Stimulated activated CD4-positive, alpha-beta T cell treated with anti-CD3 and anti-CD28 coated beads, Interleukin-15, amount 100 ng/mL, for 24 hours (primary cell): ENCODE measurements around the gene CHD5.
"Not testable (repeated sequence)": the region's sequence is repeated elsewhere in the genome, so short reads cannot be mapped to it uniquely, and the experiment has no call there.

Experiments
- DNase-seq: peaks from one replicate; pipeline ENCODE4 v3.0.0-alpha.2; 2020

CHD5 gene

DNA sequence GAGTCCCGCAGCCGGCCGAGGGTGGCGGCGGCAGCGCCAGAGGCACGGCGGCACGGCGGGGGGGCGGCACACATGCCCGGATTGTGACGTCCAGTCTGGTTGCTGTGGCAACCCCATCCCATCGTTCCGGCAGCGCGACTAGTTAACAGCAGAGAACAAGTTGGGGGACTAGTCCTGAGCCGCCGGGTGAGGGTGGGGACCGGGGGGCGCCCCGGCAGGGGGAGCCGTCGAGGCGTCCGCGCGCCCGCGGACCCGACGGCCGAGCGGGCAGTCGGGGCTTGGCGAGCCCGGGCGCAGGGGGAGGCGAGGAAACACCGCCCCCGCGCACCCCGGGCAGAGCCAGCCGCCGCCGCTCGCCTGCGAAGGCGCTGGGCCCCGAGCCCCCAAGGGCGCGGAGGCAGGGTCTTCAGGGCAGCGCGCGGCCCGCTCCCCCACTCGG is at the start of gene CHD5:
TSS of gene CHD5 (minus strand) at position 54 of the 439 bp plus-strand sequence. CDS start 298 bp downstream, outside the sequence.
- DNase-seq: peak; percentile 29

DNA sequence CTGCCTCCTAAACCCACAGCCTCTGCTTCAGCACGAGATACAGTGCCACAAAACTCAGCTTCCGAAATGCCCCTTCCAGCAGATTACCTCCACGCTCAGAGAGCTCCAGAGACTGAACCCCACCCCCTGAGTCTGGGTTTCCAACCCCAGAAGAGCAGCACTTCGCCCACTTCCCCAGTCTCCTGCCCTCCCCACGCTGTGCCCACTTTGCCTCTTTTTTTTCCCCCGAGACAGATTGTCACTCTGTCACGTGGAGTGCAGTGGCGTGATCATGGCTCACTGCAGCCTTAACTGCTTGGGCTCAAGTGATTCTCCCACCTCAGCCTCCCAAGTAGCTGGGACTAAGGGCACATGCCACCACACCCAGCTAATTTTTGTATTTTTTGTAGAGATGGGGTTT is 45.5 kb upstream of the CHD5 start:
- DNase-seq: no peak

DNA sequence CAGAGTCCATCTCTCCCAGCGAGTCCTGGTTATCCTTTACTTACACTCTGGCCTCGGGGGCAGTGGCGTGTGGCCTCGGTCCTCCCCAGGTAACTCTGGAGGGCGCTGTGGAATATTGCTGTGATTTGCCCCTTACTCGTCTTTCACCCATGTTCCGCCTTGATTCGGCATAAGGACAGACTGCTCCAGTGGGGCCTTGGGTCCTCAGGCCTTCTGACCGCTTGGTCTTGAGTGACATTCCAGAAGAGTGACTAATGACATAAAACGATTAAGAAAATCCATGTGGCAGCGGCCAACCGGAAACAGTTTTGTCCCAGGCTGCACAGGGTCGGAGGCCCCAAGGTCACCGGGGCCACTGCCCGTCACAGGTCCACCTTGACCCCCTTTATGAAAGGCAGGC is 44.6 kb upstream of the CHD5 start:
- DNase-seq: no peak

DNA sequence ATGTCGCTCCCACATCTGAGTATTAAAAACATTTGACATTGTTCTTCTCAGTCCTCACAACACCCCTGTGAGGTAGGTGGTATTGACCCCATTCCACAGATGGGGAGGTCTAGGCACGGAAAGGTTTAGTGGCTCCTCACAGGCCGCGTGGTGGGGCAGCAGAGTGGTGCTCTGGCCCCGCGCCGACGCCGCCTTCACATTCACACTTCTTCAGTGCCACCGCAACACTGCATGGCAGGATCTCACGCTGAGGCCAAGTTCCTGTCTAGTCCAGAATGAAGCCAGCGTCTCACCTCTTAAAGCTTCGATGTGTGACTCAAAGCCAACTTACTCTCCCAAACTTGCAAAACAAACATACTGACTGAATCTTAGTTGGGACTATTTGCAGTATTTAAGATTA is 43.5 kb upstream of the CHD5 start:
- DNase-seq: no peak

DNA sequence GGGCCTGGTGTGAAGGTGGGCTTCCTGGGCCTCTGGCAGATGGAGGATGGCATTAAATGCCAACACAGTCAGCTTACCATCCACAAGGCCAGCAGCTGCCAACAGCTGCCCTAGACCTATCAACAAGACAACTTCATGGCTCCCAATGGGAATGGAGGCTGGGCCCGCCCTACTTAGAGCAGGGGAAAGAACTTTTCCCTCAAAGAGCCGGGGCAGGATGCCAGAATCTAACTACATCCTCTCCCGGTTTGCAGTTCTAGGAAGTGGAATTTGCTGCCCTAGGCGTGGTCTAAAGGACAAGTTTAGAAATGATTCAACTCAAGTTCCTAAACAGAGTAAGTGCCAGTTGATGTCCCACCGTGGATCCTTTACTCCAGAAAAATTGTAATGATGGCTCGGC is 42.5 kb upstream of the CHD5 start:
- no peak for DNase-seq

DNA sequence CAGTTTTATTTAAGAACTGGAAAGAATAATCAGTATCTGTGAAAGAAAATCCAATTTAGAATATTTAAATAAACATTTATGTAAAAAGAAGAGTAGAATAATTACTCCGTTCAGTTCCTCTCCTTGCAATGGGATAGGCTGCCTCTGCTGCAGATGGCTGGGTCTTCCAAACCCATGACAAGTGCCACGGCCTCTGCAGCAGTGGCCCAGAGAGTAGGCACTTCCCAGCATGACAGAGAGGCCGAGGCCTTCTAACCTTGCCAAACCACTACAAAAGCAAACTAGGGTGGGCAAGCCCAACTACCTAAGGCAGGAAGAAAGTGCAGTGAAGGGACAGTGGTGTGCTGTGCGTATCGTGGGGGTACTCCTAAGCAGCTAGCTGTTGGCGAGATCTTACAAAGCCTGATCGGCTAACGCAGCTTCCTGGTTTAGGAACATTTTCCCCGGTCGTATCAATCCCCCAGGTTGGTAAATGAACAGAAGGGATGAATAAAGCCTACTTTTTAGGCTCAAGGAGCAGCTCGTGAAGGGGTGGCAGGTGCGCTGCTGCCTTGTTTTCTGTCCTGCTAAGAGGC is 41.2 kb upstream of the CHD5 start:
- DNase-seq: no peak

DNA sequence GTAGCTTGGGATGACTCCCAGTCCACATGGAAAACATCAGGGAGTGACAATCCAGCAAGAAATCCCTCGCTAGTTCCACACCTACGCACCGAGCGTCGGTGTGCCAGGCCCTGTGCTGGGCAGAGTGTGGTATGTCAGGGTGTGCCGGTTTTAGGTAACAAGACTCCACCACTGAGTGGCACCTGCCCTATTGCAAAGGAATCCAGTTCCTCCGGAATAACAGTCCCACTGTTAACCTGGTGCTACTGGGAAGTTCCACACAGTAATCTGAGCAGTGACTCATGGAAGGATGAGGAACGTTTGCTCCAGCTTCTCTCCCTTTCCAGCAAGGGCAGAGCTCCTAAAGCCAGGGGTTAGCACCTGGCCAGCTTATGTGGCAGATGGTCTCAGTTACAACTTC is 40.1 kb upstream of the CHD5 start:
- no peak for DNase-seq

DNA sequence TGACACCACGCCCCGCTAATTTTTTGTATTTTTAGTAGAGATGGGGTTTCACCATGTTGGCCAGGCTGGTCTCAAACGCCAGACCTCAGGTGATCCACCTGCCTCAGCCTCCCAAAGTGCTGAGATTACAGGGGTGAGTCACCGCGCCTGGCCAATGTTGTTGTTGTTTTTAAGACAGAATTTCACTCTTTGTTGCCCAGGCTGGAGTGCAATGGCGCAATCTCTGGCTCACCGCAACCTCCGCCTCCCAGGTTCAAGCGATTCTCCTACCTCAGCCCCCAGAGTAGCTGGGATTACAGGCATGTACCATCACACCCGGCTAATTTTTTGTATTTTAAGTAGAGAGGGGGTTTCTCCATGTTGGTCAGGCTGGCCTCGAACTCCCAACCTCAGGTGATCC is 39.5 kb upstream of the CHD5 start:
- DNase-seq: not testable (repeated sequence)

DNA sequence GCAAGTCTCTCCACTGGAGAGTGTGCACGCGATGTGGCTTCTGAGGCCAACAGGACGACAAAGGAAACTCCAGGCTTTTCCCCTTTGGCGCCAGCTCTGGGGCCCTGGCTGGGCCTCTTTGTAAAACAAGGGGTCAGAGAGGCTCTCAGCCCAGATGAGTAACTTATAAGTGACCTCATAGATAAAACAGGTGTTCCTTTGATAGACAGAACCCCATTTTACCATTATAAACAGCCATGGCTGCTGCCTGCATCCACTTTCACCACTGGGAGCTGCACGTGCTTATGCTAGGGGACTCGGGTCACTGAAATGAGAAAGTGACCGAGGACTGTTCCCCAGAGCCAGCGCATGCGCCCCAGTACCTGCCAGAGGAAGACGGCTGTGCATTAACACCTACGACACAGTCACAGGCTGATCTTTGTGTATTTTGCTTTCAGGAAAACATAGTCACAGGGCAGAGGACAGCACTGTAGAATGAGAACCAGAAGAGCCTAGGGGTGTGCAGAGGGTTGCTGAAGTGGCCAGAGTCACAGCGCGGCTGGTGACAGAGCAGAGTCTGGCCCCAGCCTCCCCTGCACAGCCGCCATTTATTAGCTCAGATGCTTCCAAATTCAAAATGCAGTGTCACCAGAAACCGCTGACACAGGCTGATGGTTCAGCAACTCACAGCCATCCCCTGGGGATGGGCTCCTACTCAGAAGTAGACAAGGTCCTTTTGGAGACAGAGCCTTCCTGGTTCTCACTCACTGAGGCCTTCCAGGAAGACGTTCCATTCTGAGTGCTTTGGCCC is 38.4 kb upstream of the CHD5 start:
- no peak for DNase-seq

DNA sequence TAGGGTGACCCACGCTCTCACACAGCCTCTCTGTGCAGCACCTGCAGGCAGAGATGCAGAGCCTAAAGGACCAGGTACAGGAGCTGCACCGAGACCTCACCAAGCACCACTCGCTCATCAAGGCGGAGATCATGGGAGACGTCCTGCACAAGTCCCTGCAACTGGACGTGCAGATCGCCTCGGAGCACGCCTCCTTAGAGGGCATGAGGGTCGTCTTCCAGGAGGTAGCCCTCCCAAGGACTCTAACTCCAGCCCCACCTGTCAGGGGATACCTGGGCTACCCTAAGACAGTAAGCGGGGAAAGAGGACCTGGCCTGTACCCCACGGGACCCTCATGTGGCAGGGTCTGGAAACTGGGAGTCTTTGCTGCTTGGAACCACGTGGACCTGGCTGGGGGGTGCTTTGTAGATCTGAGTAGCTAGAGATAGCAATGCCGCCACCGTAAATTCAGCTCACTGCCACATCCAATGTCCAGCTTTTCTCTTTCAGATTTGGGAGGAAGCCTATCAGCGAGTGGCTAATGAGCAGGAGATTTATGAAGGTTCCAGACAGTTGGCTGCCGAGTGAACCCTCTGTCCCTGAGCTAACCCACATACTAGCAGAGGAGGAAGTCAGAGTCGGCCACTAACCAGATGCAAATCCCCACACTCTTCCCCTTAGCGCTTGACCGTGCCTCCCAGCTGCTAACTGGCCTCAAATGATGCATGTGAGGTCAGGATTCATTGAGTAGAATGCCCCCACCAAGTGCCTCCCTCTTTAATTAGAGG is 32.3 kb upstream of the CHD5 start:
- DNase-seq: no peak

DNA sequence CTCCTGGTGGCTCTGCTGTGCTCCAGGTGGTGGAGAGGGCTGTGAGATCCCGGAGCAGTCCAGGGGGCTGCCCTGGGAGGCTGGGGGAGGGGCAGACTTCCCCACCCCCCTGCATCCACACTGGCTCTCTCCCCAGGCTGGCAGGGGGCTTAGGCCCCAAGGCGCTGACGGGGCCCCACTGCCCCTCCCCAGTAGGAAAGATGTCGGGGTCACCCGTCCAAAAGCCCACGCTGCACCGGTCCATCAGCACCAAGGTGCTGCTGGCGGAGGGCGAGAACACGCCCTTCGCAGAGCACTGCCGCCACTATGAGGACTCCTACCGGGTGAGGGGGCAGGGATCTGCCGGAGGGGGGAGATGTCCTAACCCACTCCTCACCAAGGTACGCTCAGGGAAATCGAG is 31.6 kb upstream of the CHD5 start:
- no peak for DNase-seq

DNA sequence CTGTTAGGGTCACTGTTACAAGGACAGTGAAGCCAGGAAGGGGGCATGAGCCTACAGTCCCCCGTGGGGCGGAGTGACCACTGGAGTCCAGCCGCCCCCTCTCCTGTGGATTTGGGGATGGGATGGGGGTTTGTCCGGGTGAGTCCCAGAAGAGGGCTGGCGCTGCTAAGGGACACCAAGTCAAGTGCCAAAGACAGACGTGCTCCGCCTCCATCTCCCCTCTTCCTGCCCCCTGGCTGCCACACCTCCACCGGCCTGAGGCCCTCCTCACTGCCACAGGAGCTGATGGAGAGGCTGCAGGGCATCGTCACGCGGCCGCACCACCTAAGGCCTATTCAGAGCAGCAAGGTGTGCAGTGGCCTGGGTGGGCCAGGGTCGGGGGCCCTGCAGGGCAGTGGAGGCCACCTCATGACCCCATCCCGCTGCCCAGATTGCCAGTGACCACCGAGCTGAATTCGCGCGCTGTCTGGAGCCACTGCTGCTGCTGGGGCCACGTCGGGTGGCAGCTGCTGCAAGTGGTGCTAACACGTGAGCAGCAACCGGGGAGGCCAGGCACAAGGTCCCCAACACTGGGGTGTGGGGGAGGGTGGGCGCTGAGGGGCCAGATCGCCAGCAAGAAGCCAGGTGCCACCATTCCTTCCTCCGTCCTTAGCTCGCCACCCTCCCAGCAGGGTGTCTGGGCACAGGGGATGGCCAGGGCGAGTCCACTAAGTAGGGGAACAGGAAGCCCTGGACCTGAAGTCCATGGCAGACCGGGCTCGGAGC is 30.7 kb upstream of the CHD5 start:
- no peak for DNase-seq

DNA sequence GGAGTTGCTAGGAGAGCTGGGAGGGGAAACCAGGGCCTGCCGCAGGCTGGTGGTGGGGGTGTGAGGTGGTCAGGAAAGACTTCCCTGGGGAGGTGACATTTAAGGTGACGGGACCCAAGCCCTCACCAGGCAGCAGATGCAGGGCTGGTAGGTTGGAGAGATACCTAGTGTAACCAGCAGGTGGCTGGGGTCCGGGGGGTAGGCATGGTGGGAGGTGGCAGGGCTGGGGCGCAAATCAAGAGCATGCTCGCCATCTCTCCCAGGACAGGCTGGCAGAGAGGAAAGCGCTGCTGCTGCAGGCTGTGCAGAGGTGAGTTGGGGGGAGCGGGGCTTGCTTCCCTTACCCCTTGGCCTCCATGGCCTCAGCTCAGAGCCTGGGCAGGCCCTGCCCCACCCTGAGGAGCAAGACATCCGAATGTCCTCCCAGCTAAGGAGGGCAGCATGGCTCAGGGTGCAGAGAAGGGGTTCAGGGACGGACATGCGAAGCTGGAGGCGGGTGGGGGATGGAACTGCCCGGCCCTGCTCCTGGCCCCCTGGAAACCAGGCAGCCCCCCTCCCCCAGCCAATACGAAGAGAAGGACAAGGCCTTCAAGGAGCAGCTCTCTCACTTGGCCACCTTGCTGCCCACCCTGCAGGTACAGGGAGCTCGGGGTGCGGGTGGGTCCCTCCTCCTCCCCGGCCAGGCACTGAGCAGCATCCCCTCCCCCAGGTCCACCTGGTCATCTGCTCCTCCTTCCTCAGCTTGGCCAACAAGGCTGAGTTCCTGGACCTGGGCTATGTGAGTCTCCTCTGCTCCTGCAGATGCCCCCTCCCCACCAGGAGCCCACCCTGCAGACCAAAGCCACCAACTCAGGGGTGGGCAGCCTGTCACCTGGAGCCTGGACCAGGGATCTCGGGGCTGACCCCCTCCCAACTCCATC is 29.8 kb upstream of the CHD5 start:
- peak; percentile 48 for DNase-seq

DNA sequence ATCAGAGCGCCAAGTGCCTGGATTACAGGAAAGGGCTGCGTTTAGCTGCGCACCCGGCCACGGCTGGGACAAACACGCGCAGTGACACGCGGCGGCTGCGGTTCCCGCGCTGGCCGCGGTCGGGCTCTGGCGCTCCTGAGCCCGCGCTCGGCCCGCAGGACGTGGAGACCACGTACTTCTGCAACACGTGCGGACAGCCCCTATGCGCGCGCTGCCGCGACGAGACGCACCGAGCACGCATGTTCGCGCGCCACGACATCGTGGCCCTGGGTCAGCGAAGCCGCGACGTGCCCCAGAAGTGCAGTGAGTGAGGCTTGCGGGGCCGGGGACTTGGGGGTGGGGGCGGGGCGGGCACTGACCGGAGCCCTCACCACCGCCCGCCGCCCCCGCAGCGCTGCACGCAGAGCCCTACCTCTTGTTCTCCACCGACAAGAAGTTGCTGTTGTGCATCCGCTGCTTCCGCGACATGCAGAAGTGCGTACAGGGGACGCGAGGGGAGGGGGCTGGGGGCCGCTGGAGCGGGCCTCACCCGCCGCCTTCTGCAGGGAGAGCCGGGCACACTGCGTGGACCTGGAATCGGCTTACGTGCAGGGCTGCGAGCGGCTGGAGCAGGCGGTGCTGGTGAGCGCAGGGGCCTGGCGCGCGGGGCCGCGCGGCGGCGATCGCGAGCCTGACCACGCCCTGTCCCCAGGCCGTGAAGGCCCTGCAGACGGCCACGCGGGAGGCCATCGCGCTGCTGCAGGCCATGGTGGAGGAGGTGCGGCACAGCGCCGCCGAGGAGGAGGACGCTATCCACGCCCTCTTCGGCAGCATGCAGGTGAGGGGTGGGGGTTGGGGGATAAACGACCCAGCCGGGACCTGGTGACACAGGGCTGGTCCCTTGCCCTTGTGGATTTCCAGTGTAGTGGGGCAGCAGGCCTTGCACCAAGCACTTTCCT is 28.9 kb upstream of the CHD5 start:
- peak; percentile 57 for DNase-seq

DNA sequence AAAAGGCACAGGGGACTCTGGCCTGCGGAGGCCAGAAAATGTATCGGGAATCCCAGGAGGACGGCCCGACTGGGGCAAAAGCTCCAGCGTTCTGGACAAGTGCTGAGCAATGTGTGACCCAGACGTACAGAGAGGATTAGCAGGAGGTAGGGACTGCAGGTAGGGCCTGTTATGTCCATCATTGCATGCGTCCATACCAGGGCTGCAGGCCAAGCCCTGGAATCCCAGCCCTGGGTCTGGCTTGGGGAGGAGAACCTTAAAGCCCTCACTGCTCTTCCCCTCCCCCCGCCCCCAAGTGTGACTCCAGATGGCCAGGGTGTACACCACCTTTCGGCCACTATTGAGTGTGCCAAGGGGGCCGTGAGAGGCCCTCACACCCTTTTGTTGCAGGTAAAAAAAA is 27.8 kb upstream of the CHD5 start:
- no peak for DNase-seq

DNA sequence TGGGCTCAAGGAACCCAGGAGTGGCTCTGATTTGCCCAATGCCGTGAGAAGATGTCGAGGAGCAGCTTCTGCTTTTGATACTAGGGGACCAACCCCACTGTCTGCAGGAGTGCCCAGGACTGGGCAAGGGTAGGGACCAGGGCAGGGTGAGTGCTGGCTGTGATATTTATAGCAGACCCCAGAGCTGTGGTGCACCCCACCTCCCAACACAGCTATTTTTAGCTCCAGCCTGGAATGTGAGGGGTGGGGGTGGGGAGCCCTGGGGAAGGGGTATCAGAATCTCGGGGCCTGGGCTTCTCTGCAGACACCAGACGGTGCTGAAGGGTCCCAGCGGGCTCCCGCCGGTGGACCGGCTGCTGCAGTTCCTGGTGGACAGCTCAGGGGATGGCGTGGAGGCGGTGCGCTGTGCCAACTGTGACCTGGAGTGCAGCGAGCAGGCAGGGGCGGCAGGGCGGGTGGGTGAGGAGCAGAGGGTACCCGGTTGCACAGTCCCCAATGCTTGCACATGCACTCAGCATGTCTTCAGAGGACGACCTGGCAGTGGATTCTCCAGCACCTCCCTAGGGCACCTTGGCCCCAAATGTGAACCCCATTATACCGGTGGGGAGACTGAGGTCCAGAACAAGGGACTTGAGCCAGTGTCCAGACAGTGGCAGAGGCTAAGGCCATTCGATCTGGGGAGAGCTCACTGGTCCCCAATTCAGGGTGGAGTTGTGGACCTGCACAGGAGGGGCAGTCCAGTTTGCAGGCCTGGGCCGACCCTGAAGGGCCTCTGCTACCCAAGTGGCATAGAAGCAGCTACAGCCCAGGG is 27.2 kb upstream of the CHD5 start:
- DNase-seq: no peak

DNA sequence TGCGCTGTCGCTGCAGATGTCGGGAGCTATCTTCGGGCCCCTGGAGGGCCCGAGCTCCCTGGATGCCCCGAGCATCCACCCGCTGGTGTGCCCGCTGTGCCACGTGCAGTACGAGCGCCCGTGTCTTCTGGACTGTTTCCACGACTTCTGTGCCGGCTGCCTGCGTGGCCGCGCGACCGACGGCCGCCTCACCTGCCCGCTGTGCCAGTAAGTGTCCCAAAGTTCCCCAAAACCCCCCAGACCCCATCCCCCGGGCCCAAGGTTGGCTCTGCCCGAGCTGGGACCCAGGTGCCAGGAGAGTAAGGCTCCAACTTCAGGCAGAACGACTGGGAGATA is 26.4 kb upstream of the CHD5 start:
- no peak for DNase-seq

DNA sequence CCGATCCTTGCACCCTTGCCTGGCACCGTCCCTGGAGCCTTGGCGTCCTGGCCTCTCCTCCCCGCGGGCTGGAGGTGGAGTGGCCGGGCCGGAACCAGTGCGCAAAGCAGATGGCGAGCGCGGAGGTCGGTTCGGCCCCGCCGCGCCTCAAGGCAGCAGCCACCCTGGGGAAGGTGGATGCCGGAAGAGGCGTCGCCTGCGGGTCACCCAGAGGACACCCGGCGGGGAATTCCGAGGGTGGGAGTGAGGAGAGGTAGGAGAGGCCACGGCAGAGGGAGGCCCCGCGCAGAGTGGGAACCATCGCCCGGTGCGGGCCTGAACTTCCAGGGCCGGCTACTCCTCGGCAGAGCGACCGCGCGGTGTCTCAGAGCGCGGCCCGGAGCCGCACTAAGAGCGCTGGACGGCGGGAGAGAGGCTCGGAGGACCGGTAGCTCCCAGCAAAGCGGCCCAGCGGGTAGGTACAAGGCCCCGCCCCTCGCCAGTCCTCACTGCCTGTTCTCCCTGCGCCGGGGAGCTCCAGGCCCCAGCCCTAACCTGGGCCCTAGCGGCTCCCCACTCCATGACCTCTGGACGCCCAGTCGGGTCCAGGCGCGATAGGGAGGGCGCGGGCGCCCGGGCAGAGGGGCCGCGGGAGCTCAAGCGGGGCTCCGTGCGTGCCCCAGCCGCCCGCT is 25.9 kb upstream of the CHD5 start, which contains the start of gene RNF207:
TSS of gene RNF207 (plus strand) at position 271 of the 671 bp plus-strand sequence. CDS start 417 bp downstream, outside the sequence.
- DNase-seq: peak; percentile 88

DNA sequence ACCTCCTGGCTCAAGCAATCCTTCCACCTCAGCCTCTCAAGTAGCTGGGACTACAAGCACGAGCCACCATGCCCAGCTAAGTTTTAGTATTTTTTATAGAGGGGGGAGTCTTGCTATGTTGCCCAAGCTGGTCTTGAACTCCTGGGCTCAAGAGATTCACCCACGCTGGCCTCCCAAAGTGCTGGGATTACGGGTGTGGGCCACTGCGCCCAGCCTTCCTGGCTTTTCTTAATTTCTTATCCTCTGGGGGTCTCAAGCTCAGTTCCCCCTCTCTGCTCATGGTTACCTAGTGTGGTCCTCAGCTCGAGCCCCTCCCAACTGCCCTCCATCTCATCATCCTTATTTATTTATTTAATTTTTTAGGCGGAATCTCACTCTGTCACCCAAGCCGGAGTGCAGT is 22.1 kb upstream of the CHD5 start:
- no peak for DNase-seq
